Skeletal muscle satellite cell (primary cell): ENCODE measurements around the gene CFAP210. TPM values are rescaled to one million over a fixed set of nuclear protein-coding genes. Genes with fewer than 3 reads are reported as not detected.

Experiments
- H3K27me3 ChIP-seq: 2 replicates; pipeline ENCODE4 v1.7.0; 2013; ENCODE audit warnings: low read length; ENCODE audit not compliant: control insufficient read depth, insufficient read depth
- H3K36me3 ChIP-seq: 2 replicates; pipeline ENCODE4 v1.7.0; 2013; ENCODE audit warnings: mild to moderate bottlenecking, control low read depth, low read length; ENCODE audit not compliant: insufficient read depth
- H3K4me1 ChIP-seq: 2 replicates; pipeline ENCODE4 v1.7.0; 2013; ENCODE audit warnings: low read length; ENCODE audit not compliant: control insufficient read depth, insufficient read depth
- H3K4me2 ChIP-seq: 2 replicates; pipeline ENCODE4 v1.7.0; 2013; ENCODE audit warnings: mild to moderate bottlenecking, low read length
- H3K4me3 ChIP-seq: 2 replicates; pipeline ENCODE4 v1.7.0; 2013; ENCODE audit warnings: low read length
- H3K9ac ChIP-seq: 2 replicates; pipeline ENCODE4 v1.7.0; 2013; ENCODE audit warnings: mild to moderate bottlenecking, low read depth, low read length, moderate library complexity
- H3K9me3 ChIP-seq: replicated peaks from 2 replicates; pipeline ENCODE4 v1.7.0; 2013; ENCODE audit warnings: mild to moderate bottlenecking, control low read depth, low read length
- total RNA-seq: library from RNA; depleted of rRNA; stranded (reverse); fragments of >200 nt; gene quantifications from 2 replicates; pipeline ENCODE4 v1.2.3, GENCODE V29; 2012; rRNA removed

Gene CFAP210
- total RNA-seq, result 0.22 TPM in 1 of 2 replicates, not detected in the other

- no peaks in the 10 kb centered on the region for H3K9me3 ChIP-seq
- H3K4me3 ChIP-seq, result peak within 1 kb of the TSS; percentile 71
- H3K9ac ChIP-seq, result peak within 1 kb of the TSS; percentile 87
- H3K4me2 ChIP-seq, result peak within 1 kb of the TSS; percentile 85
- peaks cover 3% of the 10 kb centered on the region for H3K27me3 ChIP-seq
- no peaks in the 10 kb centered on the region for H3K36me3 ChIP-seq
- H3K4me1 ChIP-seq, result no peaks in the 10 kb centered on the region
Measured at GRCh38 chr2:169694113-169694893, at the start of gene CFAP210, which contains the start of gene PHOSPHO2. Gene CFAP210, minus strand, starts transcription at chr2:169694405. Its CDS starts 78 bp downstream, at chr2:169694327. Gene PHOSPHO2, plus strand, starts transcription at chr2:169694469. Its CDS starts 6,503 bp downstream, at chr2:169700972.

- no peak overlapping the region for H3K9ac ChIP-seq
- no peaks in the 10 kb centered on the region for H3K9me3 ChIP-seq
- H3K27me3 ChIP-seq, result no peaks in the 10 kb centered on the region
- H3K4me2 ChIP-seq, result no peak overlapping the region
- no peaks in the 10 kb centered on the region for H3K36me3 ChIP-seq
- no peak overlapping the region for H3K4me3 ChIP-seq
- H3K4me1 ChIP-seq, result no peaks in the 10 kb centered on the region
Measured at GRCh38 chr2:169743549-169743948, 49.3 kb upstream of the CFAP210 start.

- H3K4me2 ChIP-seq, result no peak overlapping the region
Measured at GRCh38 chr2:169739351-169739750, 45.1 kb upstream of the CFAP210 start.

GRCh38 chr2:169738566-169739229, 44.5 kb upstream of the CFAP210 start:
- H3K4me1 ChIP-seq, result peaks cover 5% of the 10 kb centered on the region
- H3K9ac ChIP-seq, result no peak overlapping the region
- H3K36me3 ChIP-seq, result no peaks in the 10 kb centered on the region
- H3K4me2 ChIP-seq, result no peak overlapping the region
- H3K9me3 ChIP-seq, result no peaks in the 10 kb centered on the region
- H3K4me3 ChIP-seq, result no peak overlapping the region
- no peaks in the 10 kb centered on the region for H3K27me3 ChIP-seq

More at GRCh38 chr2:169739351-169739750, 45.1 kb upstream of the CFAP210 start:
- Histone ChIP-seq H3K9me3 (no peaks in the 10 kb centered on the region), H3K9ac (no peak overlapping the region), H3K4me1 (peaks cover 5% of the 10 kb centered on the region), H3K36me3 (no peaks in the 10 kb centered on the region), H3K27me3 (no peaks in the 10 kb centered on the region), H3K4me3 (no peak overlapping the region)

GRCh38 chr2:169736902-169737301, 42.7 kb upstream of the CFAP210 start:
- H3K4me1 ChIP-seq, result peaks cover 5% of the 10 kb centered on the region
- H3K9me3 ChIP-seq, result no peaks in the 10 kb centered on the region
- no peak overlapping the region for H3K4me3 ChIP-seq
- no peak overlapping the region for H3K9ac ChIP-seq
- no peaks in the 10 kb centered on the region for H3K36me3 ChIP-seq
- H3K27me3 ChIP-seq, result no peaks in the 10 kb centered on the region
- no peak overlapping the region for H3K4me2 ChIP-seq

GRCh38 chr2:169735623-169736022, 41.4 kb upstream of the CFAP210 start:
- Histone ChIP-seq H3K27me3 (no peaks in the 10 kb centered on the region), H3K36me3 (no peaks in the 10 kb centered on the region), H3K9me3 (no peaks in the 10 kb centered on the region), H3K4me2 (no peak overlapping the region), H3K4me3 (no peak overlapping the region), H3K9ac (no peak overlapping the region), H3K4me1 (peaks cover 5% of the 10 kb centered on the region)

- Histone ChIP-seq H3K27me3 (no peaks in the 10 kb centered on the region), H3K9ac (peak overlapping the region; percentile 69), H3K9me3 (no peaks in the 10 kb centered on the region), H3K4me3 (peak overlapping the region; percentile 77), H3K36me3 (no peaks in the 10 kb centered on the region), H3K4me2 (peak overlapping the region; percentile 94), H3K4me1 (peaks cover 5% of the 10 kb centered on the region)
Measured at GRCh38 chr2:169734169-169734847, 40.1 kb upstream of the CFAP210 start.

- Histone ChIP-seq H3K9ac (no peak overlapping the region), H3K4me1 (peaks cover 5% of the 10 kb centered on the region), H3K4me2 (peak overlapping the region; percentile 94), H3K9me3 (no peaks in the 10 kb centered on the region), H3K4me3 (peak overlapping the region; percentile 77), H3K36me3 (no peaks in the 10 kb centered on the region), H3K27me3 (no peaks in the 10 kb centered on the region)
Measured at GRCh38 chr2:169732583-169733358, 38.6 kb upstream of the CFAP210 start.

- Histone ChIP-seq H3K36me3 (no peaks in the 10 kb centered on the region), H3K9me3 (no peaks in the 10 kb centered on the region), H3K4me1 (peaks cover 5% of the 10 kb centered on the region), H3K4me3 (no peak overlapping the region), H3K27me3 (no peaks in the 10 kb centered on the region), H3K9ac (no peak overlapping the region), H3K4me2 (no peak overlapping the region)
Measured at GRCh38 chr2:169732075-169732474, 37.9 kb upstream of the CFAP210 start.

- H3K36me3 ChIP-seq, result no peaks in the 10 kb centered on the region
- no peak overlapping the region for H3K4me3 ChIP-seq
- H3K9ac ChIP-seq, result no peak overlapping the region
- H3K27me3 ChIP-seq, result no peaks in the 10 kb centered on the region
- no peaks in the 10 kb centered on the region for H3K9me3 ChIP-seq
- H3K4me2 ChIP-seq, result no peak overlapping the region
- no peaks in the 10 kb centered on the region for H3K4me1 ChIP-seq
Measured at GRCh38 chr2:169729274-169729605, 35.0 kb upstream of the CFAP210 start.

- no peaks in the 10 kb centered on the region for H3K9me3 ChIP-seq
Measured at GRCh38 chr2:169727065-169727464, 32.9 kb upstream of the CFAP210 start.

More at GRCh38 chr2:169727065-169727464, 32.9 kb upstream of the CFAP210 start:
- H3K9ac ChIP-seq, result no peak overlapping the region
- no peaks in the 10 kb centered on the region for H3K4me1 ChIP-seq
- H3K4me2 ChIP-seq, result no peak overlapping the region
- H3K36me3 ChIP-seq, result no peaks in the 10 kb centered on the region
- no peaks in the 10 kb centered on the region for H3K27me3 ChIP-seq
- no peak overlapping the region for H3K4me3 ChIP-seq
